Transverse colon (tissue), 4 donors: ENCODE results near the gene PRR5L. TPM values are rescaled to one million over a fixed set of nuclear protein-coding genes. Genes with fewer than 3 reads are reported as not detected.

Experiments
- DNase-seq: peaks from one replicate; pipeline ENCODE4 v3.0.0-alpha.2; 2019
- H3K27ac ChIP-seq, 4 donors: fragments of 200-600 bp; sonication (generic); 2 replicates each; pipeline ENCODE4 v1.5.1; 2016 to 2018; ENCODE audit warnings: inconsistent platforms in 4 of 4
- H3K27me3 ChIP-seq: fragments of 200-600 bp; sonication (generic); 2 replicates; pipeline ENCODE4 v1.5.1; 2017; ENCODE audit warnings: inconsistent platforms
- H3K36me3 ChIP-seq, 4 donors: fragments of 200-600 bp; sonication (generic); 2 replicates each; pipeline ENCODE4 v1.5.1; 2017 to 2019; ENCODE audit warnings: inconsistent platforms in 4 of 4
- H3K4me1 ChIP-seq, 4 donors: fragments of 200-600 bp; sonication (generic); 2 replicates each; pipeline ENCODE4 v1.5.1; 2017 to 2020; ENCODE audit warnings: inconsistent platforms in 4 of 4
- H3K4me3 ChIP-seq, 4 donors: fragments of 200-600 bp; sonication (generic); 1 replicate in 1 of 4; 2 replicates in 3 of 4; pipeline versions ENCODE4 v1.5.1 to v1.6.1; 2017 to 2019; ENCODE audit warnings: inconsistent platforms in 4 of 4
- H3K9me3 ChIP-seq, 2 donors: fragments of 200-600 bp; sonication (generic); 2 replicates each; pipeline ENCODE4 v1.5.1; 2017 to 2019; ENCODE audit warnings: inconsistent platforms in 2 of 2
- CTCF ChIP-seq, 5 experiments: fragments of 200-600 bp in 3 of 5; fragments of 450-650 bp in 2 of 5; sonication (generic) in 3 of 5; IDR thresholded peaks; 1 replicate in 2 of 5; 2 replicates in 3 of 5; pipeline ENCODE4 v1.5.1; 2016 to 2017; ENCODE audit warnings: antibody characterized with exemption in 5 of 5, inconsistent platforms in 3 of 5, mild to moderate bottlenecking in 2 of 5, moderate library complexity in 1 of 5
- EP300 ChIP-seq: sonication (generic); formaldehyde crosslinking; IDR thresholded peaks from one replicate; pipeline ENCODE4 v1.6.1; 2017; ENCODE audit warnings: antibody characterized with exemption, low read depth
- POLR2A ChIP-seq: fragments of 450-650 bp; IDR thresholded peaks from one replicate; pipeline ENCODE4 v1.6.1; 2016; ENCODE audit warnings: antibody characterized with exemption, mild to moderate bottlenecking, moderate library complexity
- POLR2AphosphoS5 ChIP-seq, 3 donors: sonication (generic); formaldehyde crosslinking; IDR thresholded peaks; one replicate each; pipeline ENCODE4 v1.6.1; 2016; ENCODE audit warnings: antibody characterized with exemption in 3 of 3
- WGBS, 2 donors: methylation state at CpG; one replicate each; pipeline ENCODE4 v1.1.5; 2018; ENCODE audit warnings: low coverage in 1 of 2; 5-methylcytosine and 5-hydroxymethylcytosine counted together
- in situ Hi-C, 4 donors: fragments of 200-750 bp; cut with MboI; loops; one replicate each; pipeline versions ENCODE4 v1.15.0 to v1.15.1; 2017; ENCODE audit warnings: low sequenced_read_pairs in 3 of 4, low pct_ligation_motif_present in 1 of 4, low pct_unique_long_range_greater_than_20kb in 1 of 4
- intact Hi-C: fragments of 100-400 bp; cut with DNase I; formaldehyde crosslinking; loops from one replicate; pipeline ENCODE4 v1.15.1; 2023; ENCODE audit warnings: low total_unique reads
- total RNA-seq, 4 donors: library from RNA; depleted of rRNA; stranded (reverse); fragments of >200 nt; gene quantifications; one replicate each; pipeline ENCODE4 v1.1.0, GENCODE V29; 2016

The PRR5L gene
- total RNA-seq, 4 donors from 2014 or later, result 203 to 418 (median 251) TPM

GRCh38 chr11:36456156-36456555 is 160.1 kb downstream of the PRR5L start:
- DNase-seq, result no peak
- H3K27me3 ChIP-seq, result no peaks in the 10 kb centered on the region
- intact Hi-C loops (no loop called here), in situ Hi-C loops (no loop called here)
- WGBS, 2 donors, result 69% methylated on average over 6 of the region's 6 CpGs; no CpG with 5 or more reads in 1 of the 2 donors
- no peak overlapping the region for H3K4me3 ChIP-seq
- H3K4me1 ChIP-seq, result peaks cover 0 to 34% (median 19%) of the 10 kb centered on the region in 4 donors
- no peaks in the 10 kb centered on the region for H3K9me3 ChIP-seq
- no peak for TF ChIP-seq POLR2A
- TF ChIP-seq POLR2AphosphoS5 (IDR thresholded peaks at IDR 0.05), result no peak
- no peak for TF ChIP-seq CTCF (IDR thresholded peaks at IDR 0.05)
- TF ChIP-seq EP300, result no peak
- H3K36me3 ChIP-seq, result peaks cover 0 to 7% (median 2%) of the 10 kb centered on the region in 4 donors
- H3K27ac ChIP-seq, result peak overlapping the region; percentile 60 to 63 (median 62)

- no peak for DNase-seq
- Histone ChIP-seq H3K4me3 (no peak overlapping the region), H3K27ac (no peak overlapping the region), H3K36me3 (peaks cover 0 to 10% (median 3%) of the 10 kb centered on the region in 4 donors), H3K4me1 (peaks cover 0 to 14% (median 6%) of the 10 kb centered on the region in 4 donors), H3K27me3 (no peaks in the 10 kb centered on the region), H3K9me3 (no peaks in the 10 kb centered on the region)
- in situ Hi-C loops, result no loop called here
- intact Hi-C loops, result no loop called here
- TF ChIP-seq CTCF (IDR thresholded peaks at IDR 0.05) (no peak), POLR2AphosphoS5 (IDR thresholded peaks at IDR 0.05) (no peak), EP300 (no peak), POLR2A (no peak)
- 74 to 82% methylated on average over 3 to 8 of the region's 8 CpGs for whole genome bisulfite sequencing, 2 donors
These were observed 162.2 kb downstream of the PRR5L start for GRCh38 chr11:36458129-36458915.

GRCh38 chr11:36459046-36459445 is 163.0 kb downstream of the PRR5L start:
- H3K36me3 ChIP-seq, result peaks cover 0 to 10% (median 3%) of the 10 kb centered on the region in 4 donors
- H3K27ac ChIP-seq, result no peak overlapping the region
- H3K27me3 ChIP-seq, result no peaks in the 10 kb centered on the region
- DNase-seq, result no peak
- no peaks in the 10 kb centered on the region for H3K9me3 ChIP-seq
- TF ChIP-seq POLR2AphosphoS5 (IDR thresholded peaks at IDR 0.05) (no peak), POLR2A (no peak)
- peaks cover 0 to 12% (median under 1%) of the 10 kb centered on the region in 4 donors for H3K4me1 ChIP-seq
- in situ Hi-C loops (no loop called here), intact Hi-C loops (no loop called here)
- 90% methylated on average over 7 of the region's 7 CpGs; no CpG with 5 or more reads in 1 of the 2 donors for WGBS, 2 donors
- H3K4me3 ChIP-seq, result no peak overlapping the region

GRCh38 chr11:36460220-36460619 is 164.1 kb downstream of the PRR5L start:
- TF ChIP-seq CTCF (IDR thresholded peaks at IDR 0.05) (no peak), POLR2A (no peak), EP300 (no peak), POLR2AphosphoS5 (IDR thresholded peaks at IDR 0.05) (no peak)
- no peaks in the 10 kb centered on the region for H3K9me3 ChIP-seq
- no peak for DNase-seq
- H3K4me1 ChIP-seq, result peaks cover 0 to 16% (median 0%) of the 10 kb centered on the region in 4 donors
- intact Hi-C loops (no loop called here), in situ Hi-C loops (no loop called here)
- H3K4me3 ChIP-seq, result no peak overlapping the region
- H3K27ac ChIP-seq, result no peak overlapping the region
- H3K27me3 ChIP-seq, result no peaks in the 10 kb centered on the region
- WGBS, 2 donors, result 88 to 96% methylated on average over 10 of the region's 10 CpGs
- H3K36me3 ChIP-seq, result peaks cover 0 to 10% (median 0%) of the 10 kb centered on the region in 4 donors
